IMR-90 (cell line): ENCODE results near the gene TES. TPM values are rescaled to one million over a fixed set of nuclear protein-coding genes. Genes with fewer than 3 reads are reported as not detected.

ENCODE experiments used
- ATAC-seq: fragments of 200-7000 bp; cut with Tn5 transposase; 2 replicates; pipeline ENCODE4 v1.9.1; 2020; ENCODE audit warnings: low read depth, mild to moderate bottlenecking, moderate library complexity
- BruUV-seq: library from RNA; stranded (reverse); fragments of 400-500 nt; replicated peaks from 2 replicates; lab custom pipeline; 2021; lab: Mats Ljungman, UMichigan
- CTCF ChIA-PET: fragments of 300-600 bp; formaldehyde crosslinking; extraction: SDS; loops from one replicate; lab custom pipeline; 2021; ENCODE audit warnings: antibody characterized with exemption; lab: Yijun Ruan, JAX
- POLR2A ChIA-PET: fragments of 300-600 bp; sonication (Branson Sonifier 250); formaldehyde crosslinking; loops from one replicate; lab custom pipeline; 2022; ENCODE audit warnings: antibody characterized with exemption; ENCODE audit not compliant: unreplicated experiment; lab: Charles Lee
- DNase-seq: peaks from one replicate; pipeline ENCODE4 v3.0.0; 2013
- H2AFZ ChIP-seq: replicated peaks from 2 replicates; pipeline ENCODE3; 2013; ENCODE audit warnings: low read length, mild to moderate bottlenecking; ENCODE audit not compliant: poor library complexity
- H2AK5ac ChIP-seq: 2 replicates; pipeline ENCODE4 v1.6.1; 2013; ENCODE audit warnings: low read depth, low read length, inconsistent platforms
- H2AK9ac ChIP-seq: replicated peaks from 2 replicates; pipeline ENCODE3; 2013; ENCODE audit warnings: mild to moderate bottlenecking, low read depth, low read length, moderate library complexity; ENCODE audit not compliant: poor library complexity
- H2BK120ac ChIP-seq: 2 replicates; pipeline ENCODE4 v1.6.1; 2013; ENCODE audit warnings: low read depth, low read length, inconsistent platforms
- H2BK15ac ChIP-seq: 3 replicates; pipeline ENCODE4 v1.6.1; 2013; ENCODE audit warnings: low read depth, low read length, inconsistent platforms
- H2BK20ac ChIP-seq: 2 replicates; pipeline ENCODE4 v1.6.1; 2013; ENCODE audit warnings: low read depth, mild to moderate bottlenecking, inconsistent platforms, low read length, moderate library complexity
- H2BK5ac ChIP-seq: 2 replicates; pipeline ENCODE4 v1.6.1; 2013; ENCODE audit warnings: mild to moderate bottlenecking, low read depth, low read length, inconsistent platforms; ENCODE audit not compliant: poor library complexity, severe bottlenecking
- H3K14ac ChIP-seq: replicated peaks from 2 replicates; pipeline ENCODE4 v1.6.1; 2013; ENCODE audit warnings: low read depth, low read length, inconsistent platforms
- H3K18ac ChIP-seq: 2 replicates; pipeline ENCODE4 v1.6.1; 2013; ENCODE audit warnings: low read depth, low read length, control low read depth
- H3K23ac ChIP-seq: 2 replicates; pipeline ENCODE4 v1.6.1; 2013; ENCODE audit warnings: low read depth, low read length, inconsistent platforms
- H3K27ac ChIP-seq: 2 replicates; pipeline ENCODE4 v1.5.1; 2013; ENCODE audit warnings: mild to moderate bottlenecking, control low read depth, low read length; ENCODE audit not compliant: insufficient read depth
- H3K27me3 ChIP-seq: 2 replicates; pipeline ENCODE4 v1.6.1; 2013; ENCODE audit warnings: low read length; ENCODE audit not compliant: control insufficient read depth, insufficient read depth
- H3K36me3 ChIP-seq: 2 replicates; pipeline ENCODE4 v1.6.1; 2013; ENCODE audit warnings: low read length, mixed read lengths; ENCODE audit not compliant: control insufficient read depth, insufficient read depth
- H3K4ac ChIP-seq: 2 replicates; pipeline ENCODE4 v1.6.1; 2013; ENCODE audit warnings: low read depth, low read length, inconsistent platforms
- H3K4me1 ChIP-seq: 2 replicates; pipeline ENCODE4 v1.6.1; 2013; ENCODE audit warnings: low read length, mixed read lengths; ENCODE audit not compliant: control insufficient read depth, insufficient read depth
- H3K4me2 ChIP-seq: 2 replicates; pipeline ENCODE4 v1.6.1; 2013; ENCODE audit warnings: low read depth, mild to moderate bottlenecking, control low read depth, low read length, moderate library complexity
- H3K4me3 ChIP-seq: 2 replicates; pipeline ENCODE4 v1.5.1; 2013; ENCODE audit warnings: low read depth, mild to moderate bottlenecking, control low read depth, low read length, moderate library complexity; ENCODE audit not compliant: insufficient read depth
- H3K56ac ChIP-seq: 2 replicates; pipeline ENCODE4 v1.6.1; 2013; ENCODE audit warnings: low read length, inconsistent platforms; ENCODE audit not compliant: insufficient read depth; ENCODE audit errors: extremely low read depth
- H3K79me1 ChIP-seq, 2 experiments: 2 replicates each; pipeline ENCODE4 v1.6.1; 2013; ENCODE audit warnings: low read length in 2 of 2, inconsistent platforms in 1 of 2, low read depth in 1 of 2
- H3K9ac ChIP-seq: 2 replicates; pipeline ENCODE4 v1.6.1; 2013; ENCODE audit warnings: low read depth, low read length, control low read depth
- H3K9me1 ChIP-seq: 2 replicates; pipeline ENCODE4 v1.6.1; 2013; ENCODE audit warnings: low read length, inconsistent platforms; ENCODE audit not compliant: insufficient read depth
- H3K9me3 ChIP-seq: 2 replicates; pipeline ENCODE4 v1.6.1; 2013; ENCODE audit warnings: low read length; ENCODE audit not compliant: control insufficient read depth, insufficient read depth
- H4K20me1 ChIP-seq: 2 replicates; pipeline ENCODE4 v1.6.1; 2013; ENCODE audit warnings: low read length, inconsistent platforms; ENCODE audit not compliant: insufficient read depth
- H4K5ac ChIP-seq: 2 replicates; pipeline ENCODE4 v1.6.1; 2013; ENCODE audit warnings: mild to moderate bottlenecking, low read depth, low read length, control low read depth
- H4K8ac ChIP-seq, 2 experiments: 2 replicates each; pipeline ENCODE4 v1.6.1; 2013; ENCODE audit warnings: low read depth in 2 of 2, low read length in 2 of 2, control low read depth in 1 of 2, inconsistent platforms in 1 of 2
- H4K91ac ChIP-seq: 2 replicates; pipeline ENCODE4 v1.6.1; 2013; ENCODE audit warnings: low read depth, low read length, inconsistent platforms; ENCODE audit not compliant: insufficient read depth
- CEBPB ChIP-seq: IDR thresholded peaks from 2 replicates; pipeline ENCODE4 v1.6.1; 2012; ENCODE audit warnings: low read depth, low read length, improper control_type of control experiment
- SMC3 ChIP-seq: fragments of 150-350 bp; IDR thresholded peaks from 2 replicates; pipeline ENCODE4 v1.6.1; 2016; ENCODE audit warnings: low read depth, mild to moderate bottlenecking, antibody characterized with exemption, low read length, moderate library complexity
- WGBS, 2 experiments: methylation state at CpG; one replicate each; pipeline versions ENCODE4 v1.1.5 to v1.1.7; 2013; ENCODE audit warnings: missing lambda C conversion rate in 2 of 2; ENCODE audit not compliant: insufficient read length in 1 of 2; ENCODE audit errors: extremely low coverage in 2 of 2; 5-methylcytosine and 5-hydroxymethylcytosine counted together
- dilution Hi-C: fragments of 300-500 bp; cut with HindIII; formaldehyde crosslinking; loops from one replicate; pipeline ENCODE4 v1.14.3; 2018; ENCODE audit warnings: low sequenced_read_pairs; ENCODE audit not compliant: unreplicated experiment
- in situ Hi-C: fragments of 300-500 bp; cut with MboI; formaldehyde crosslinking; loops from 3 replicates; pipeline ENCODE4 v1.14.3; 2019; ENCODE audit warnings: low sequenced_read_pairs, inconsistent platforms, mixed read lengths
- intact Hi-C: fragments of 100-400 bp; cut with micrococcal nuclease; formaldehyde crosslinking; loops from 2 replicates; pipeline ENCODE4 v1.10.0; 2022
- polyA plus RNA-seq, 3 experiments: library from polyadenylated mRNA; depleted of rRNA; stranded (reverse); fragments of >200 nt; gene quantifications; 2 replicates each; pipeline ENCODE4 v1.2.3, GENCODE V29; 2012; ENCODE audit warnings: low replicate concordance in 1 of 3
- total RNA-seq: library from RNA; depleted of rRNA; stranded (reverse); fragments of >200 nt; gene quantifications from 2 replicates; pipeline ENCODE4 v1.2.3, GENCODE V29; 2012

TES gene
- total and polyA plus RNA-seq, 2 of the 4 experiments (the other 2 are of a cell fraction): 54.0 to 83.3 TPM

GRCh38 chr7:116305485-116306408, 95.4 kb downstream of the TES start:
- ChIA-PET POLR2A (no interaction called here), CTCF (interaction anchor here (0.7 to 1.1 kb wide), 2 partner anchors 21 to 23 kb away, joined by 3 to 4 read pairs; no protein-coding TSS in a partner anchor)
- ATAC-seq: no peak; the same call in 1 of the 2 replicates
- Histone ChIP-seq H3K36me3 (no peaks in the 10 kb centered on the region), H2AK5ac (no peak overlapping the region), H2BK5ac (no peak overlapping the region), H2AK9ac (no peak overlapping the region), H3K14ac (no peak overlapping the region), H3K9ac (no peak overlapping the region), H3K9me3 (no peaks in the 10 kb centered on the region), H4K5ac (no peak overlapping the region; the same call in 1 of the 2 replicates), H3K18ac (no peak overlapping the region), H3K4me2 (no peak overlapping the region), H3K9me1 (no peaks in the 10 kb centered on the region), H2BK15ac (no peak overlapping the region; the same call in 2 of the 3 replicates), H3K27me3 (no peaks in the 10 kb centered on the region), H3K4ac (no peak overlapping the region), H3K23ac (no peak overlapping the region), H4K8ac (no peak overlapping the region), H3K4me1 (peaks cover 2% of the 10 kb centered on the region), H3K56ac (no peak overlapping the region), H3K4me3 (no peak overlapping the region), H4K20me1 (no peaks in the 10 kb centered on the region), H4K91ac (no peak overlapping the region), H2AFZ (no peak overlapping the region), H3K79me1 (peaks cover 0 to 9% of the 10 kb centered on the region in 2 experiments; a peak in 1 of 4 replicates), H3K27ac (no peak overlapping the region), H2BK120ac (no peak overlapping the region), H2BK20ac (no peak overlapping the region)
- dilution Hi-C loops (no loop called here), intact Hi-C loops (no loop called here), in situ Hi-C loops (no loop called here)
- 100% methylated on average over 1 of the region's 5 CpGs; no CpG with 5 or more reads in 1 of the 2 experiments for WGBS, 2 experiments
- no peak for TF ChIP-seq SMC3
- peak; percentile 91 for TF ChIP-seq CEBPB
- peak; percentile 48 for DNase-seq
- no TSS peak for BruUV-seq
